Inflammatory macrophage treated with lipopolysaccharide for 1 hour (primary cell): ENCODE results near the gene VPS16.
A peak's percentile ranks its signal among the peaks of the same experiment; 100 is the strongest.

ENCODE experiments used
- DNase-seq, 2 donors: peaks; one replicate each; pipeline ENCODE4 v3.0.0-alpha.2; 2020 to 2022

Gene VPS16

GRCh38 chr20:2840138-2840966 is at the start of gene VPS16, which contains the start of gene PCED1A:
TSS of gene VPS16 (plus strand) at chr20:2840745. CDS start at chr20:2840775, 30 bp downstream.
TSS of gene PCED1A (minus strand) at chr20:2840655. CDS start at chr20:2839912, 743 bp downstream.
- DNase-seq = peak; percentile 83 to 85

GRCh38 chr20:2793471-2793870 is 47.1 kb upstream of the VPS16 start:
- no peak for DNase-seq

- DNase-seq = no peak
These were observed 46.3 kb upstream of the VPS16 start for GRCh38 chr20:2794202-2794748.

- no peak for DNase-seq
These were observed 45.6 kb upstream of the VPS16 start for GRCh38 chr20:2794866-2795447.

GRCh38 chr20:2795451-2795850 is 45.1 kb upstream of the VPS16 start:
- DNase-seq = no peak

GRCh38 chr20:2796011-2796660 is 44.4 kb upstream of the VPS16 start:
- DNase-seq = no peak

- DNase-seq = no peak
These were observed 43.2 kb upstream of the VPS16 start for GRCh38 chr20:2797136-2797983.

- no peak for DNase-seq
These were observed 42.3 kb upstream of the VPS16 start for GRCh38 chr20:2798095-2798805.

- DNase-seq = no peak
These were observed 41.7 kb upstream of the VPS16 start for GRCh38 chr20:2798814-2799213.

GRCh38 chr20:2799271-2799670 is 41.3 kb upstream of the VPS16 start:
- DNase-seq = no peak

- no peak for DNase-seq
These were observed 40.6 kb upstream of the VPS16 start for GRCh38 chr20:2799688-2800520.

GRCh38 chr20:2800521-2801285 is 39.8 kb upstream of the VPS16 start, which contains the start of gene CPXM1:
TSS of gene CPXM1 (minus strand) at chr20:2800627. CDS start at chr20:2800572, 55 bp downstream.
- DNase-seq = peak; percentile 68

GRCh38 chr20:2801286-2801728 is 39.2 kb upstream of the VPS16 start:
- peak in 1 of 2 donors; percentile 6 for DNase-seq

- no peak for DNase-seq
These were observed 36.3 kb upstream of the VPS16 start for GRCh38 chr20:2804041-2804828.

GRCh38 chr20:2804852-2805688 is 35.5 kb upstream of the VPS16 start:
- no peak for DNase-seq

GRCh38 chr20:2805689-2806350 is 34.7 kb upstream of the VPS16 start:
- no peak for DNase-seq

GRCh38 chr20:2806351-2806701 is 34.2 kb upstream of the VPS16 start:
- no peak for DNase-seq

GRCh38 chr20:2807019-2807418 is 33.5 kb upstream of the VPS16 start:
- no peak for DNase-seq
